Transverse colon (tissue), 4 donors: ENCODE data around the gene ESYT2. TPM values are rescaled to one million over a fixed set of nuclear protein-coding genes. Genes with fewer than 3 reads are reported as not detected.
A peak's percentile ranks its signal among the peaks of the same experiment; 100 is the strongest.
"Not testable (repeated sequence)": the region's sequence is repeated elsewhere in the genome, so short reads cannot be mapped to it uniquely, and the experiment has no call there.

ENCODE experiments used
- DNase-seq: peaks from one replicate; pipeline ENCODE4 v3.0.0-alpha.2; 2019
- H3K27ac ChIP-seq, 4 donors: fragments of 200-600 bp; sonication (generic); 2 replicates each; pipeline ENCODE4 v1.5.1; 2016 to 2018; ENCODE audit warnings: inconsistent platforms in 4 of 4
- H3K27me3 ChIP-seq: fragments of 200-600 bp; sonication (generic); 2 replicates; pipeline ENCODE4 v1.5.1; 2017; ENCODE audit warnings: inconsistent platforms
- H3K36me3 ChIP-seq, 4 donors: fragments of 200-600 bp; sonication (generic); 2 replicates each; pipeline ENCODE4 v1.5.1; 2017 to 2019; ENCODE audit warnings: inconsistent platforms in 4 of 4
- H3K4me1 ChIP-seq, 4 donors: fragments of 200-600 bp; sonication (generic); 2 replicates each; pipeline ENCODE4 v1.5.1; 2017 to 2020; ENCODE audit warnings: inconsistent platforms in 4 of 4
- H3K4me3 ChIP-seq, 4 donors: fragments of 200-600 bp; sonication (generic); 1 replicate in 1 of 4; 2 replicates in 3 of 4; pipeline versions ENCODE4 v1.5.1 to v1.6.1; 2017 to 2019; ENCODE audit warnings: inconsistent platforms in 4 of 4
- H3K9me3 ChIP-seq, 2 donors: fragments of 200-600 bp; sonication (generic); 2 replicates each; pipeline ENCODE4 v1.5.1; 2017 to 2019; ENCODE audit warnings: inconsistent platforms in 2 of 2
- CTCF ChIP-seq, 5 experiments: fragments of 200-600 bp in 3 of 5; fragments of 450-650 bp in 2 of 5; sonication (generic) in 3 of 5; IDR thresholded peaks; 1 replicate in 2 of 5; 2 replicates in 3 of 5; pipeline ENCODE4 v1.5.1; 2016 to 2017; ENCODE audit warnings: antibody characterized with exemption in 5 of 5, inconsistent platforms in 3 of 5, mild to moderate bottlenecking in 2 of 5, moderate library complexity in 1 of 5
- EP300 ChIP-seq: sonication (generic); formaldehyde crosslinking; IDR thresholded peaks from one replicate; pipeline ENCODE4 v1.6.1; 2017; ENCODE audit warnings: antibody characterized with exemption, low read depth
- POLR2A ChIP-seq: fragments of 450-650 bp; IDR thresholded peaks from one replicate; pipeline ENCODE4 v1.6.1; 2016; ENCODE audit warnings: antibody characterized with exemption, mild to moderate bottlenecking, moderate library complexity
- POLR2AphosphoS5 ChIP-seq, 3 donors: sonication (generic); formaldehyde crosslinking; IDR thresholded peaks; one replicate each; pipeline ENCODE4 v1.6.1; 2016; ENCODE audit warnings: antibody characterized with exemption in 3 of 3
- WGBS, 2 donors: methylation state at CpG; one replicate each; pipeline ENCODE4 v1.1.5; 2018; ENCODE audit warnings: low coverage in 1 of 2; 5-methylcytosine and 5-hydroxymethylcytosine counted together
- in situ Hi-C, 4 donors: fragments of 200-750 bp; cut with MboI; loops; one replicate each; pipeline versions ENCODE4 v1.15.0 to v1.15.1; 2017; ENCODE audit warnings: low sequenced_read_pairs in 3 of 4, low pct_ligation_motif_present in 1 of 4, low pct_unique_long_range_greater_than_20kb in 1 of 4
- intact Hi-C: fragments of 100-400 bp; cut with DNase I; formaldehyde crosslinking; loops from one replicate; pipeline ENCODE4 v1.15.1; 2023; ENCODE audit warnings: low total_unique reads
- total RNA-seq, 4 donors: library from RNA; depleted of rRNA; stranded (reverse); fragments of >200 nt; gene quantifications; one replicate each; pipeline ENCODE4 v1.1.0, GENCODE V29; 2016

The ESYT2 gene
- total RNA-seq, 4 donors from 2014 or later = 78.6 to 113 (median 87.3) TPM

- no peaks in the 10 kb centered on the region for H3K9me3 ChIP-seq
- no peak overlapping the region for H3K4me3 ChIP-seq
- TF ChIP-seq EP300 = no peak
- TF ChIP-seq POLR2A = no peak
- TF ChIP-seq POLR2AphosphoS5 (IDR thresholded peaks at IDR 0.05) = no peak
- no peak for TF ChIP-seq CTCF (IDR thresholded peaks at IDR 0.05)
- no peaks in the 10 kb centered on the region for H3K27me3 ChIP-seq
- no peak overlapping the region for H3K27ac ChIP-seq
- intact Hi-C loops = loop anchor here (10.0 kb wide), 1 partner anchor 275 kb away; no protein-coding TSS in a partner anchor
- in situ Hi-C loops = loop anchor here in 3 of 4 donors (5.0 to 10.0 kb wide), 2 partner anchors 275 to 283 kb away; no protein-coding TSS in a partner anchor
- H3K36me3 ChIP-seq = no peaks in the 10 kb centered on the region
- DNase-seq = no peak
- 0 to 50% methylated on average over 1 of the region's 1 CpG for WGBS, 2 donors
- H3K4me1 ChIP-seq = peaks cover 0 to 15% (median 9%) of the 10 kb centered on the region in 4 donors
These were observed 130.0 kb downstream of the ESYT2 start for GRCh38 chr7:158699341-158699740.

DNA sequence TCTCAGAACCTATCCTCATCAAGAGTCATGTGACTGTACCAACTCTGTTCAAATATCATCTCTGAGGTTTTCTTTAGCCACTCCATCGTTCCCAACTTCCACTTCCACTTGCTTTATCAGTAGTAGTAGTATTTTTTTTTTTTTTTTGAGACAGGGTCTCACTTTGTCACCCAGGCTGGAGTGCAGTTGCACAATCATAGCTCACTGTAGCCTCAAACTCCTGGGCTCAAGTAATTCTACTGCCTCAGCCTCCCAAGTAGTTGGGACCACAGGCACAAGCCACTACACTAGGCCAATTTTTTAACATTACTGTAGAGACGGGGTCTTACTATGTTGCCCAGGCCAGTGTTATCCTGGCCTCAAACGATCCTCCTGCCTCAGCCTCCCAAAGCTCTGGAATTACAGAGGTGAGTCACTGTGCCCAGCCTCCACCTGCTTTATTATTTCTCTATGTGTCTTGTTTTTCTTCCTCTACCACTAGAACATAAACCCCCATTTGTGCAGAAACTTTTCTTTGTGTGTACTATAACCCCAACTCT, 130.6 kb downstream of the ESYT2 start:
- Histone ChIP-seq H3K4me1 (peaks cover 0 to 10% (median 4%) of the 10 kb centered on the region in 4 donors), H3K36me3 (no peaks in the 10 kb centered on the region), H3K9me3 (no peaks in the 10 kb centered on the region), H3K27ac (no peak overlapping the region), H3K27me3 (no peaks in the 10 kb centered on the region), H3K4me3 (no peak overlapping the region)
- TF ChIP-seq EP300 = no peak
- no peak for TF ChIP-seq CTCF (IDR thresholded peaks at IDR 0.05)
- TF ChIP-seq POLR2AphosphoS5 (IDR thresholded peaks at IDR 0.05) = no peak
- TF ChIP-seq POLR2A = no peak
- WGBS, 2 donors = 73 to 90% methylated on average over 2 to 3 of the region's 3 CpGs
- intact Hi-C loops (loop anchor here (10.0 kb wide), 1 partner anchor 276 kb away; no protein-coding TSS in a partner anchor), in situ Hi-C loops (loop anchor here in 3 of 4 donors (5.0 to 10.0 kb wide), 2 partner anchors 276 to 284 kb away; no protein-coding TSS in a partner anchor)
- no peak for DNase-seq

- intact Hi-C loops (loop anchor here (10.0 kb wide), 1 partner anchor 277 kb away; no protein-coding TSS in a partner anchor), in situ Hi-C loops (loop anchor here in 3 of 4 donors (5.0 to 10.0 kb wide), 2 partner anchors 277 to 285 kb away; no protein-coding TSS in a partner anchor)
- H3K4me1 ChIP-seq, H3K27me3 ChIP-seq, H3K4me3 ChIP-seq, DNase-seq, H3K9me3 ChIP-seq, H3K36me3 ChIP-seq, H3K27ac ChIP-seq: not testable (repeated sequence)
- WGBS, 2 donors = 96% methylated on average over 2 of the region's 2 CpGs
These were observed 131.7 kb downstream of the ESYT2 start for GRCh38 chr7:158697597-158697996.

DNA sequence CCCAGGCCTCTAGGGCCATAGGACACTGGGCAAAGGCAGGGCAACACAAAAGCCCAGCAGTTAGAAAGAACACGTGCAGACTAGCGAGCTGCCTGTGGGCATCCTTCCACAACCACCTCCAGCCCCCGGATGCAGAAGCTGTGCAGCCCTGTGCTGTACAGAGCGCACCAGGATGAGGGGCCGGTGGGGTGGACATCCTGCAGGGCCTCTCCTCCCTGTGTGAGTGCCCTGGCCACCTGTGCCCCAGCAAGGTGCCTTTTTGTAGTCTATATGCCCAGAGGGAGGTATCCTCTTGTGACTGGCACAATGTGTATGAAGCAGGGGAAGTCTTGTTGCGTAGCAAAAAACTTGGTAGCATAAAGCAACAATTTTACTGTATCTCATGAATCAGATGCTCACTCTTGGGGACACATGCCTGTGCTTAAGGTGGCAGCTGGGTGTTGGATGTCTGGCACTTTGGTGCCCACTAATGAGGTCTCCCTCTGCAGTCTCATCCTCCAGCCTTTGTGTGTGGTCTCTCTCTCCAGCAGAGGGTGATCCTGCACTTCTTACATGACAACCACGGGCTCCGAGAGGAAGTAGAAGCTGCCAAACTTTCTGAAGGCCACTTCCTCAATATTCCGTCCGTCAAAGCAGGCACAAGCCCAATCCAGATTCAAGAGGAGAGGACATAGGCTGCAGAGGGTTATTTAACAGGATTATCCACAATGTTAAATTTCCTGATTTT, 133.4 kb downstream of the ESYT2 start:
- no peaks in the 10 kb centered on the region for H3K27me3 ChIP-seq
- peak; percentile 74 for DNase-seq
- no peaks in the 10 kb centered on the region for H3K36me3 ChIP-seq
- in situ Hi-C loops = loop anchor here in 3 of 4 donors (5.0 to 10.0 kb wide), 2 partner anchors 279 to 286 kb away; no protein-coding TSS in a partner anchor
- H3K27ac ChIP-seq = peak overlapping the region in 3 of 4 donors; percentile 29 to 53 (median 51)
- no peak overlapping the region for H3K4me3 ChIP-seq
- 0 to 58% methylated on average over 2 to 10 of the region's 10 CpGs for WGBS, 2 donors
- H3K9me3 ChIP-seq = no peaks in the 10 kb centered on the region
- intact Hi-C loops = loop anchor here (10.0 kb wide), 1 partner anchor 279 kb away; no protein-coding TSS in a partner anchor
- H3K4me1 ChIP-seq = peaks cover 0 to 7% (median 3%) of the 10 kb centered on the region in 4 donors
- TF ChIP-seq POLR2AphosphoS5 (IDR thresholded peaks at IDR 0.05) (peak in 2 of 3 donors; percentile 23 to 29), EP300 (no peak), CTCF (IDR thresholded peaks at IDR 0.05) (peak; percentile 53 to 85 (median 62)), POLR2A (no peak)
